GM12873 (cell line): ENCODE data around the gene DDRGK1.

Experiments
- TF ChIP-seq, protein P1 (sequence below): IDR thresholded peaks from 2 replicates; pipeline ENCODE4 v1.5.1; 2012; ENCODE audit warnings: low read depth, mild to moderate bottlenecking, moderate library complexity, low read length, control low read depth; ENCODE audit not compliant: insufficient read depth; ENCODE audit errors: missing control alignments

Gene DDRGK1

GRCh38 chr20:3203315-3204123 lies 963 bp downstream of the DDRGK1 start:
- TF ChIP-seq, protein P1, sequence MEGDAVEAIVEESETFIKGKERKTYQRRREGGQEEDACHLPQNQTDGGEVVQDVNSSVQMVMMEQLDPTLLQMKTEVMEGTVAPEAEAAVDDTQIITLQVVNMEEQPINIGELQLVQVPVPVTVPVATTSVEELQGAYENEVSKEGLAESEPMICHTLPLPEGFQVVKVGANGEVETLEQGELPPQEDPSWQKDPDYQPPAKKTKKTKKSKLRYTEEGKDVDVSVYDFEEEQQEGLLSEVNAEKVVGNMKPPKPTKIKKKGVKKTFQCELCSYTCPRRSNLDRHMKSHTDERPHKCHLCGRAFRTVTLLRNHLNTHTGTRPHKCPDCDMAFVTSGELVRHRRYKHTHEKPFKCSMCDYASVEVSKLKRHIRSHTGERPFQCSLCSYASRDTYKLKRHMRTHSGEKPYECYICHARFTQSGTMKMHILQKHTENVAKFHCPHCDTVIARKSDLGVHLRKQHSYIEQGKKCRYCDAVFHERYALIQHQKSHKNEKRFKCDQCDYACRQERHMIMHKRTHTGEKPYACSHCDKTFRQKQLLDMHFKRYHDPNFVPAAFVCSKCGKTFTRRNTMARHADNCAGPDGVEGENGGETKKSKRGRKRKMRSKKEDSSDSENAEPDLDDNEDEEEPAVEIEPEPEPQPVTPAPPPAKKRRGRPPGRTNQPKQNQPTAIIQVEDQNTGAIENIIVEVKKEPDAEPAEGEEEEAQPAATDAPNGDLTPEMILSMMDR: no peak

DNA sequence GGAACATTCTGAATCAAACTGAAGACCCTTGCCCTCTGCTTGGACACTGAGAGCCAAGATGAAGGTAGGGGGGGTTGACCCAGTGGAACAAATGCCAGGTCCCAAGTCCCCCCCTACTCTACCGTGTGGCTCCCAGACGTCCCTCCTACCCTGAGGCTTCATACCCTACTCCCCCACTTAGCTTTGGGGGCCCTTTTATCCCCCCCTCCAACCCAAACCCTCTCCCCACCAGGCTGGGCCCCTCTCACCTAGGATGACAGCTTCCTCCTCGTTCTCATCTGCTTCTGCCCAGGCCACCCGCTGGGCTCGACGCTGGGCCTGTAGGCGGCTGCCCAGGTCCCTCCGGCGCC lies 1.5 kb downstream of the DDRGK1 start:
- TF ChIP-seq, protein P1: no peak

GRCh38 chr20:3199976-3200755 lies 4.3 kb downstream of the DDRGK1 start:
- TF ChIP-seq, protein P1: no peak

DNA sequence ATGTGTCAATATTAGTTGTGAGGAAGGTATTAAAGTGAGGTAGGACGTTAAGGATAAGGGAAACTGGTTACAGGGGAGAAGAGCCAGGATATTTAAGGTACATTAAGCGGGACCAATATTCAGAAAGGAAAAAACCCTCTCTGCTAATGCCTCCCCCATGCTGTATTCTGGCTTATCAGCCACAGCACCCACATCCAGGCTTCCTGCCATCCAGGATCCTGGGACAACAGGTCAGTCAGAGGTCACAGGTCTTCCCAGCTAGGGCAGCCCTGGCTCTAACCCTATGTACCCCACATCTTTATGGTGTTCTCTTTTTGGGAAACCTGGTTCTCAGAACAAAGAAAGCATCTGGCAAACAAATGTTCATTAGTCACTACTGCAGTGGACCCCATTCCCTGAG lies 5.3 kb downstream of the DDRGK1 start:
- TF ChIP-seq, protein P1: no peak

DNA sequence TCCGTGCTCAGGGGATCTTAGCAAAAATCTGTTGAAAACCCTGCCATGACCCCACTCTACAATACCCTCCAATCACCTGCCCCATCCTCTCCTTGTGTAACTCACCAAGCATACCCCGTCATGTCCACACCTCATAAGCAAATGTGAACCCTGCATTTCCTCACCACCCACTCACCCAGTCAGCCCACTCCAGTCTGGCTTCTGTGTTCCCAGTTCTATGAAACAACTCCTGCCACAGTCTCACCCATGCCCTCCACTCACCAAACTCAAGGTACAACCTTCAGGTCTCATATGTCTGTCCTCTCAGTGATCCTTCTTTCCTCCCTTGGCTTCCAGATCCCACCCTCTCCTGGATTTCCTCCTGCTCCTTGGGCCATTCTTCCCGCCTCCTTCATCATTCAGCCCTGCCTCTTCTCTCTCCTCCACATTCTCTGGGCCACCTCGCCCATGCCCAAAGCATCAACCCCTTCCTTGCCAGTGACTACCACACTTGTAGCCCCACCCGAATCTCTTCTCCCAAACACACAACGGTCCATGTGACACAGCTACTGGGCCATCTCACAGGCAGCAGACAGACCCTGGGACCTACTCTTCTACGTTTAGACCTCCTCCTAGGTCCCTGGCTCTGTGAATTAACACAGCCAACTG lies 8.8 kb downstream of the DDRGK1 start:
- TF ChIP-seq, protein P1: no peak

DNA sequence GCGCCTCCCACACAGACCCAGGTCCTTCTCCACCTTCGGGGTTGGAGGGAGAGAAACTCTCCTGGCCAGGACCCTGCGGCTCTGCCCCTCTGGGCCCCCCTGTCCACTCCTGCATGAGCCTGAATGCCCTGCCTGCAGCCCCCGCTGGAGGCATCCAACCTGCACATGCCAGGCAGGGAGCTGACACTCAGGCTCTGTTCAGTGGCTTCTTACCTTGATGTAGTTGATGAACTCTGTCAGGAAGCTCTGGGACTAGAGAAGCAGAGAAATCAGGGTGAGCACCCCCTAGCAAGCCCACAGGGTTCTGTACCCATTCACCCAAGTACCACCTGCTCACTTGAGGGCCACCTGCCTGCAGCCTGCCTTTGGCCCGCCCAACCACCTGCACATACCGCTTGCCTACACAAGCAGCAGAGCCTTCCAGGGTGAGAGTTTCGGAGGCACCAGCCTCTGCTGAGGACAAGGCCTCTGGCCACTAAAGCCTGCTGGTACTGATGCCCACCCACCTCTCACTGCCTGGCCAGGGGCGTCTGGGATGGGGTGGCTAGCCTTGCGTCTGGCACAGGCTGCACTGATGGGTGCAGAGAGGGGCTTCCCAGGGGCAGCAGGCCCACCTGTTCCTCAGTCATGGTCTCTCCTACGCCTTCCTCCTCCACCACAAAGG lies 9.7 kb downstream of the DDRGK1 start:
- TF ChIP-seq, protein P1: no peak
